K562 (cell line): ENCODE data around the gene FAM78A. TPM values are rescaled to one million over a fixed set of nuclear protein-coding genes. Genes with fewer than 3 reads are reported as not detected.

ENCODE experiments used
- E2F1 ChIP-seq: sonication (generic); formaldehyde crosslinking; IDR thresholded peaks from 2 replicates; pipeline ENCODE4 v1.8.1; 2023; ENCODE audit warnings: mild to moderate bottlenecking, missing genetic modification reagents, moderate library complexity
- ELF2 ChIP-seq: fragments of 250-450 bp; sonication (Bioruptor Pico); IDR thresholded peaks from 2 replicates; pipeline ENCODE4 v1.5.0; 2021; ENCODE audit warnings: mild to moderate bottlenecking
- GTF2F1 ChIP-seq: IDR thresholded peaks from 2 replicates; pipeline ENCODE4 v1.6.1; 2011; ENCODE audit warnings: low read depth, low read length, improper control_type of control experiment
- JUN ChIP-seq, 2 experiments: sonication (generic) in 1 of 2; formaldehyde crosslinking in 1 of 2; IDR thresholded peaks; 2 replicates each; pipeline versions ENCODE4 v1.6.1 to v1.8.0; 2012 to 2022; ENCODE audit warnings: borderline replicate concordance in 2 of 2, mild to moderate bottlenecking in 2 of 2, improper control_type of control experiment in 1 of 2, low read depth in 1 of 2, low read length in 1 of 2, missing genetic modification reagents in 1 of 2
- MAFK ChIP-seq: IDR thresholded peaks from 2 replicates; pipeline ENCODE4 v1.6.1; 2011; ENCODE audit warnings: low read length, improper control_type of control experiment
- MTF1 ChIP-seq: fragments of 250-450 bp; sonication (Bioruptor Pico); IDR thresholded peaks from 2 replicates; pipeline ENCODE4 v1.9.0; 2021; ENCODE audit warnings: moderate library complexity, mild to moderate bottlenecking, inconsistent platforms, borderline replicate concordance
- MXI1 ChIP-seq: IDR thresholded peaks from 2 replicates; pipeline ENCODE4 v1.6.1; 2011; ENCODE audit warnings: low read depth, mild to moderate bottlenecking, improper control_type of control experiment, low read length
- MYC ChIP-seq, 2 experiments: fragments of 250-450 bp in 1 of 2; sonication (Bioruptor Pico) in 1 of 2; IDR thresholded peaks; 2 replicates each; pipeline versions ENCODE4 v1.5.1 to v1.6.1; 2012 to 2021; ENCODE audit warnings: low read depth in 2 of 2, borderline replicate concordance in 1 of 2, improper control_type of control experiment in 1 of 2, low read length in 1 of 2, mild to moderate bottlenecking in 1 of 2, moderate library complexity in 1 of 2
- RFX5 ChIP-seq: IDR thresholded peaks from 2 replicates; pipeline ENCODE4 v1.6.1; 2011; ENCODE audit warnings: low read depth, mild to moderate bottlenecking, improper control_type of control experiment, low read length
- SMC3 ChIP-seq: conservative IDR thresholded peaks from 2 replicates; pipeline ENCODE4 v1.6.1; 2011; ENCODE audit warnings: low read depth, low read length, improper control_type of control experiment; ENCODE audit not compliant: insufficient read depth
- STAT6 ChIP-seq: sonication (generic); formaldehyde crosslinking; IDR thresholded peaks from 2 replicates; pipeline ENCODE4 v1.8.1; 2023; ENCODE audit warnings: mild to moderate bottlenecking, missing genetic modification reagents
- TARDBP ChIP-seq: fragments of 450-650 bp; IDR thresholded peaks from 2 replicates; pipeline ENCODE4 v1.6.1; 2016
- TBL1XR1 ChIP-seq, 2 experiments: IDR thresholded peaks; 2 replicates each; pipeline ENCODE4 v1.6.1; 2012; ENCODE audit warnings: improper control_type of control experiment in 2 of 2, low read length in 2 of 2, mild to moderate bottlenecking in 1 of 2
- VEZF1 ChIP-seq: fragments of 200-800 bp; sonication (Bioruptor generic); IDR thresholded peaks from 2 replicates; pipeline ENCODE4 v1.6.1; 2017; ENCODE audit warnings: missing genetic modification characterization, missing compliant biosample characterization
- ZC3H11A ChIP-seq: IDR thresholded peaks from 2 replicates; pipeline ENCODE4 v1.6.1; 2012; ENCODE audit warnings: low read depth, low read length, improper control_type of control experiment
- polyA plus RNA-seq, 8 experiments: library from polyadenylated mRNA; depleted of rRNA in 4 of 8; stranded (reverse) in 5 of 8; unstranded in 3 of 8; fragments of >200 nt; fragmentation: Nextera tagmentation in 2 of 8; fragmentation: Illumina TruSeq in 1 of 8; extraction: Ambion mirVana in 2 of 8; extraction: Trizol in 1 of 8; gene quantifications; 2 replicates each; pipeline versions ENCODE4 v1.2.1 to v1.2.3, GENCODE V29; 2011 to 2014; ENCODE audit warnings: inconsistent platforms in 1 of 8, missing spikeins in 1 of 8
- total RNA-seq, 7 experiments: library from RNA; depleted of rRNA in 6 of 7; stranded (reverse); fragments of >200 nt in 6 of 7; fragmentation: Illumina TruSeq in 2 of 7; extraction: Trizol in 2 of 7; gene quantifications; 2 replicates each; pipeline versions ENCODE4 v1.2.1 to v1.2.3, GENCODE V29; 2011 to 2021; ENCODE audit warnings: low replicate concordance in 1 of 7

Gene FAM78A
- total and polyA plus RNA-seq, 9 of the 15 experiments (the other 6 are each of a cell fraction or from before 2014, with no cell fraction given): 0.56 to 103 (median 55.2) TPM

- TF ChIP-seq STAT6 (CRISPR knock-in tag): peak; percentile 84; the same call in 1 of the 2 replicates
- no peak for TF ChIP-seq VEZF1 (CRISPR knock-in tag)
- TF ChIP-seq SMC3: 0 out of 2 replicates have a peak, but pooled peaks have one; percentile 17
- 0 out of 2 replicates have a peak, but pooled peaks have one; percentile 11 for TF ChIP-seq MAFK
- peak; percentile 95 for TF ChIP-seq ZC3H11A
- no peak; the same call in 1 of the 2 replicates for TF ChIP-seq RFX5
- peak; percentile 87 for TF ChIP-seq GTF2F1
- TF ChIP-seq MYC (IDR thresholded peaks at IDR 0.05; ENCODE audit: low read depth, low read length): peak; percentile 76
- no peak for TF ChIP-seq MYC (CRISPR knock-in tag; IDR thresholded peaks at IDR 0.05; ENCODE audit: borderline replicate concordance, low read depth)
- TF ChIP-seq ELF2 (CRISPR knock-in tag): no peak
- peak; percentile 22; the same call in 1 of the 2 replicates for TF ChIP-seq E2F1
- TF ChIP-seq TARDBP: no peak
- peak; percentile 39; the same call in 1 of the 2 replicates for TF ChIP-seq MXI1
- peak; percentile 43 to 51; a peak in 2 of 4 replicates for TF ChIP-seq TBL1XR1 (IDR thresholded peaks at IDR 0.05; ENCODE audit: low read length in 2 of 2)
- TF ChIP-seq JUN (IDR thresholded peaks at IDR 0.05; ENCODE audit: borderline replicate concordance, low read depth, low read length): peak; percentile 61; the same call in 1 of the 2 replicates
- no peak for TF ChIP-seq JUN (CRISPR knock-in tag; IDR thresholded peaks at IDR 0.05; ENCODE audit: borderline replicate concordance)
- no peak for TF ChIP-seq MTF1 (CRISPR knock-in tag)
- TF ChIP-seq, all 486 proteins: peak for 20
Observed at GRCh38 chr9:131277910-131278701, 1.8 kb upstream of the FAM78A start (continued).
